HepG2 (cell line): ENCODE results near the gene PLS1. TPM values are rescaled to one million over a fixed set of nuclear protein-coding genes. Genes with fewer than 3 reads are reported as not detected.

Experiments
- BRCA1 ChIP-seq: sonication (generic); formaldehyde crosslinking; IDR thresholded peaks from 2 replicates; pipeline ENCODE4 v1.4.0; 2020; ENCODE audit warnings: missing genetic modification reagents
- CHCHD3 ChIP-seq: sonication (generic); formaldehyde crosslinking; IDR thresholded peaks from 2 replicates; pipeline ENCODE4 v1.8.0; 2022; ENCODE audit warnings: mild to moderate bottlenecking, missing genetic modification reagents, moderate library complexity
- ELF4 ChIP-seq: sonication (generic); formaldehyde crosslinking; IDR thresholded peaks from 2 replicates; pipeline ENCODE4 v1.5.0; 2020; ENCODE audit warnings: missing genetic modification reagents, mild to moderate bottlenecking, moderate library complexity, borderline replicate concordance
- FLYWCH1 ChIP-seq: sonication (generic); formaldehyde crosslinking; IDR thresholded peaks from 2 replicates; pipeline ENCODE4 v1.8.1; 2023; ENCODE audit warnings: mild to moderate bottlenecking, missing genetic modification reagents
- JUN ChIP-seq: sonication (generic); formaldehyde crosslinking; IDR thresholded peaks from 2 replicates; pipeline ENCODE4 v1.4.0; 2020; ENCODE audit warnings: mild to moderate bottlenecking, missing genetic modification reagents
- MAFG ChIP-seq: sonication (generic); formaldehyde crosslinking; IDR thresholded peaks from 2 replicates; pipeline ENCODE4 v1.5.1; 2020; ENCODE audit warnings: mild to moderate bottlenecking, missing genetic modification reagents
- NRL ChIP-seq: sonication (generic); formaldehyde crosslinking; IDR thresholded peaks from 2 replicates; pipeline ENCODE4 v1.5.0; 2020; ENCODE audit warnings: missing genetic modification reagents, mild to moderate bottlenecking, moderate library complexity, borderline replicate concordance
- SNAI1 ChIP-seq: sonication (generic); formaldehyde crosslinking; IDR thresholded peaks from 2 replicates; pipeline ENCODE4 v1.5.0; 2020; ENCODE audit warnings: mild to moderate bottlenecking, missing genetic modification reagents, borderline replicate concordance
- U2AF1 ChIP-seq: fragments of 200-400 bp; formaldehyde crosslinking; optimal IDR thresholded peaks from 2 replicates; pipeline ENCODE3; 2017; ENCODE audit warnings: mild to moderate bottlenecking, low read depth, low read length
- YY1 ChIP-seq: IDR thresholded peaks from 2 replicates; pipeline ENCODE4 v1.6.1; 2011; ENCODE audit warnings: low read length, low read depth, moderate library complexity, mild to moderate bottlenecking; ENCODE audit not compliant: insufficient read depth, insufficient replicate concordance
- ZFYVE20 ChIP-seq: sonication (generic); formaldehyde crosslinking; IDR thresholded peaks from 2 replicates; pipeline ENCODE4 v1.8.0; 2023; ENCODE audit warnings: low read depth, mild to moderate bottlenecking, moderate library complexity, missing genetic modification reagents, borderline replicate concordance
- ZNF124 ChIP-seq: sonication (generic); formaldehyde crosslinking; IDR thresholded peaks from 2 replicates; pipeline ENCODE4 v1.4.0; 2020; ENCODE audit warnings: missing genetic modification reagents
- ZNF614 ChIP-seq: IDR thresholded peaks from 2 replicates; pipeline ENCODE4 v1.6.1; 2018; ENCODE audit warnings: missing biosample characterization, missing genetic modification reagents, inconsistent platforms, borderline replicate concordance
- polyA plus RNA-seq, 8 experiments: library from polyadenylated mRNA; depleted of rRNA in 3 of 8; stranded (reverse) in 7 of 8; unstranded in 1 of 8; fragments of >200 nt; fragmentation: Illumina TruSeq in 4 of 8; extraction: Trizol in 4 of 8; gene quantifications; 2 replicates each; pipeline versions ENCODE4 v1.2.1 to v1.2.3, GENCODE V29; 2011 to 2016; ENCODE audit warnings: low read depth in 4 of 8, missing spikeins in 1 of 8, mixed read lengths in 1 of 8; ENCODE audit not compliant: insufficient read depth in 1 of 8
- total RNA-seq, 5 experiments: library from RNA; depleted of rRNA; stranded (reverse); fragments of >200 nt; fragmentation: Illumina TruSeq; extraction: Trizol; gene quantifications; 2 replicates each; pipeline ENCODE4 v1.2.3, GENCODE V29; 2016; ENCODE audit warnings: low read depth in 1 of 5
- TF ChIP-seq, protein P1 (sequence below): sonication (generic); formaldehyde crosslinking; IDR thresholded peaks from 2 replicates; pipeline ENCODE4 v1.4.0; 2020; ENCODE audit warnings: mild to moderate bottlenecking, missing genetic modification reagents
- TF ChIP-seq, protein P2 (sequence below): sonication (generic); formaldehyde crosslinking; IDR thresholded peaks from 2 replicates; pipeline ENCODE4 v1.4.0; 2020; ENCODE audit warnings: missing genetic modification reagents
- TF ChIP-seq, protein P3 (sequence below): sonication (generic); formaldehyde crosslinking; IDR thresholded peaks from 2 replicates; pipeline ENCODE4 v1.8.0; 2022; ENCODE audit warnings: mild to moderate bottlenecking, missing genetic modification reagents, moderate library complexity
- TF ChIP-seq, protein P4 (sequence below): sonication (generic); formaldehyde crosslinking; IDR thresholded peaks from 2 replicates; pipeline ENCODE4 v1.4.0; 2020; ENCODE audit warnings: missing genetic modification reagents, borderline replicate concordance

The PLS1 gene
- total and polyA plus RNA-seq, 2 of the 13 experiments (the other 11 are each of a cell fraction or from before 2014, with no cell fraction given) = 11.2 to 21.1 TPM

DNA sequence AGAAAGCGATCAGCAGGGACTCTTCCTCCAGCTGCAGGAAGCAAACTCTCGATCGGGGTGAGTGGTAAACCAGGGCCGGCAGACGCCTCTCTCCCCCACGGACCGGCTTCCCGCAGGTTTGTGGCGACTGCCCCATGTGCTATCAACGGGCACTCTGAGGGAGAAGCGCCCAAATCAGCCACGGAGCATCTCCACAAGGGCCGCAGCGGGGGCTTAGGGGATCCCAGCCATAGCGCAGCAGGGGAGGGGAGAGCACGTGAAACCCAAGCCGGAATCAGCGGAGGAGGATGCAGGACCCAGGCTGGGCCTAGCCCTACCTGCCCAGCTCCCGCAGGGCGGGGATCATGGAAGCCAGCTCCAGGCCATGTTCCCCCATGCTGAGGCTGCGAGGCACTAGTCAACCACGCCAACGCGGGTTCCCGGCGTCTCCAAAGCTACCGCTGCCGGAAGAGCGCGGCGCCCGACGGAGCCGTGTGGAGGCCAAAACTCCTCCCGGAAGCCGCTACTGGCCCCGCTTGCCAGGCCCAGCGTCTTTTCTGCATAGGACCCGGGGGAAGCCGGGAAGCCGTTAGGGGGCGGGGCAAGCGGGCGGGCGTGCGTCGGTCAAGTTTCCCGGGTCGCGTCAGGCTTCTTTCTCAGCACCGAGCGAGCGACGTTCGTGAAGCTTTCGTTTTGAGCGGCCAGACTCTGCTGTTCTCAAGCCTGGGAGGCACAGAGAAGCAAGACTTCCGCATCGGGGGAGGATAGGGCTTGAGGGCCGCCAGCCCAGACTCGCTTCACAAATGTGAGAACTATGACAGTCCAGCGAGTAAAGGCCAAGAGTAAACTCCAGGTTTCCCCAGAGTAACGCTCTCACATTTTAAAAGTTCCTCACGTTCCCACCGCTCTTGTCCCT is 17.6 kb upstream of the PLS1 start, which contains the start of gene ATR (continued):
- TF ChIP-seq, protein P1, sequence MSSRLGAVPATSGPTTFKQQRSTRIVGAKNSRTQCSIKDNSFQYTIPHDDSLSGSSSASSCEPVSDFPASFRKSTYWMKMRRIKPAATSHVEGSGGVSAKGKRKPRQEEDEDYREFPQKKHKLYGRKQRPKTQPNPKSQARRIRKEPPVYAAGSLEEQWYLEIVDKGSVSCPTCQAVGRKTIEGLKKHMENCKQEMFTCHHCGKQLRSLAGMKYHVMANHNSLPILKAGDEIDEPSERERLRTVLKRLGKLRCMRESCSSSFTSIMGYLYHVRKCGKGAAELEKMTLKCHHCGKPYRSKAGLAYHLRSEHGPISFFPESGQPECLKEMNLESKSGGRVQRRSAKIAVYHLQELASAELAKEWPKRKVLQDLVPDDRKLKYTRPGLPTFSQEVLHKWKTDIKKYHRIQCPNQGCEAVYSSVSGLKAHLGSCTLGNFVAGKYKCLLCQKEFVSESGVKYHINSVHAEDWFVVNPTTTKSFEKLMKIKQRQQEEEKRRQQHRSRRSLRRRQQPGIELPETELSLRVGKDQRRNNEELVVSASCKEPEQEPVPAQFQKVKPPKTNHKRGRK (CRISPR knock-in tag) = no peak; the same call in 1 of the 2 replicates
- peak; percentile 48; the same call in 1 of the 2 replicates for TF ChIP-seq CHCHD3
- TF ChIP-seq U2AF1 = peak; percentile 88
- TF ChIP-seq BRCA1 (CRISPR knock-in tag) = peak; percentile 96
- peak; percentile 86 for TF ChIP-seq YY1
- TF ChIP-seq, protein P2, sequence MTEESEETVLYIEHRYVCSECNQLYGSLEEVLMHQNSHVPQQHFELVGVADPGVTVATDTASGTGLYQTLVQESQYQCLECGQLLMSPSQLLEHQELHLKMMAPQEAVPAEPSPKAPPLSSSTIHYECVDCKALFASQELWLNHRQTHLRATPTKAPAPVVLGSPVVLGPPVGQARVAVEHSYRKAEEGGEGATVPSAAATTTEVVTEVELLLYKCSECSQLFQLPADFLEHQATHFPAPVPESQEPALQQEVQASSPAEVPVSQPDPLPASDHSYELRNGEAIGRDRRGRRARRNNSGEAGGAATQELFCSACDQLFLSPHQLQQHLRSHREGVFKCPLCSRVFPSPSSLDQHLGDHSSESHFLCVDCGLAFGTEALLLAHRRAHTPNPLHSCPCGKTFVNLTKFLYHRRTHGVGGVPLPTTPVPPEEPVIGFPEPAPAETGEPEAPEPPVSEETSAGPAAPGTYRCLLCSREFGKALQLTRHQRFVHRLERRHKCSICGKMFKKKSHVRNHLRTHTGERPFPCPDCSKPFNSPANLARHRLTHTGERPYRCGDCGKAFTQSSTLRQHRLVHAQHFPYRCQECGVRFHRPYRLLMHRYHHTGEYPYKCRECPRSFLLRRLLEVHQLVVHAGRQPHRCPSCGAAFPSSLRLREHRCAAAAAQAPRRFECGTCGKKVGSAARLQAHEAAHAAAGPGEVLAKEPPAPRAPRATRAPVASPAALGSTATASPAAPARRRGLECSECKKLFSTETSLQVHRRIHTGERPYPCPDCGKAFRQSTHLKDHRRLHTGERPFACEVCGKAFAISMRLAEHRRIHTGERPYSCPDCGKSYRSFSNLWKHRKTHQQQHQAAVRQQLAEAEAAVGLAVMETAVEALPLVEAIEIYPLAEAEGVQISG = peak; percentile 93
- peak; percentile 99 for TF ChIP-seq ELF4
- peak; percentile 88 for TF ChIP-seq ZFYVE20 (CRISPR knock-in tag)
- peak; percentile 96; the same call in 1 of the 2 replicates for TF ChIP-seq ZNF614 (CRISPR knock-in tag)
- TF ChIP-seq JUN = peak; percentile 69; the same call in 1 of the 2 replicates
- TF ChIP-seq, protein P3, sequence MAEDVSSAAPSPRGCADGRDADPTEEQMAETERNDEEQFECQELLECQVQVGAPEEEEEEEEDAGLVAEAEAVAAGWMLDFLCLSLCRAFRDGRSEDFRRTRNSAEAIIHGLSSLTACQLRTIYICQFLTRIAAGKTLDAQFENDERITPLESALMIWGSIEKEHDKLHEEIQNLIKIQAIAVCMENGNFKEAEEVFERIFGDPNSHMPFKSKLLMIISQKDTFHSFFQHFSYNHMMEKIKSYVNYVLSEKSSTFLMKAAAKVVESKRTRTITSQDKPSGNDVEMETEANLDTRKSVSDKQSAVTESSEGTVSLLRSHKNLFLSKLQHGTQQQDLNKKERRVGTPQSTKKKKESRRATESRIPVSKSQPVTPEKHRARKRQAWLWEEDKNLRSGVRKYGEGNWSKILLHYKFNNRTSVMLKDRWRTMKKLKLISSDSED (CRISPR knock-in tag) = no peak
- TF ChIP-seq, protein P4, sequence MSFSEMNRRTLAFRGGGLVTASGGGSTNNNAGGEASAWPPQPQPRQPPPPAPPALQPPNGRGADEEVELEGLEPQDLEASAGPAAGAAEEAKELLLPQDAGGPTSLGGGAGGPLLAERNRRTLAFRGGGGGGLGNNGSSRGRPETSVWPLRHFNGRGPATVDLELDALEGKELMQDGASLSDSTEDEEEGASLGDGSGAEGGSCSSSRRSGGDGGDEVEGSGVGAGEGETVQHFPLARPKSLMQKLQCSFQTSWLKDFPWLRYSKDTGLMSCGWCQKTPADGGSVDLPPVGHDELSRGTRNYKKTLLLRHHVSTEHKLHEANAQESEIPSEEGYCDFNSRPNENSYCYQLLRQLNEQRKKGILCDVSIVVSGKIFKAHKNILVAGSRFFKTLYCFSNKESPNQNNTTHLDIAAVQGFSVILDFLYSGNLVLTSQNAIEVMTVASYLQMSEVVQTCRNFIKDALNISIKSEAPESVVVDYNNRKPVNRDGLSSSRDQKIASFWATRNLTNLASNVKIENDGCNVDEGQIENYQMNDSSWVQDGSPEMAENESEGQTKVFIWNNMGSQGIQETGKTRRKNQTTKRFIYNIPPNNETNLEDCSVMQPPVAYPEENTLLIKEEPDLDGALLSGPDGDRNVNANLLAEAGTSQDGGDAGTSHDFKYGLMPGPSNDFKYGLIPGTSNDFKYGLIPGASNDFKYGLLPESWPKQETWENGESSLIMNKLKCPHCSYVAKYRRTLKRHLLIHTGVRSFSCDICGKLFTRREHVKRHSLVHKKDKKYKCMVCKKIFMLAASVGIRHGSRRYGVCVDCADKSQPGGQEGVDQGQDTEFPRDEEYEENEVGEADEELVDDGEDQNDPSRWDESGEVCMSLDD (CRISPR knock-in tag) = peak; percentile 59; the same call in 1 of the 2 replicates
- TF ChIP-seq FLYWCH1 (CRISPR knock-in tag) = no peak
- no peak; the same call in 1 of the 2 replicates for TF ChIP-seq SNAI1
- peak; percentile 97; the same call in 1 of the 2 replicates for TF ChIP-seq NRL (CRISPR knock-in tag)
- TF ChIP-seq MAFG (CRISPR knock-in tag) = 0 out of 2 replicates have a peak, but pooled peaks have one; percentile 41
- peak; percentile 94 for TF ChIP-seq ZNF124 (CRISPR knock-in tag)
